Pericardium fibroblast (primary cell): ENCODE measurements around the gene C1QL3. TPM values are rescaled to one million over a fixed set of nuclear protein-coding genes. Genes with fewer than 3 reads are reported as not detected.

Experiments used
- total RNA-seq: library from RNA; depleted of rRNA; stranded (reverse); fragments of >200 nt; gene quantifications from 2 replicates; pipeline ENCODE4 v1.2.3, GENCODE V29; 2015

Gene C1QL3
- not detected in 2 replicates for total RNA-seq

GRCh38 chr10:16521311-16522016 is at the start of gene C1QL3:
TSS of gene C1QL3 (minus strand) at chr10:16521879. CDS start at chr10:16521065, 814 bp downstream.

Other genes starting within 250 kb of the C1QL3 start
- 3.6 and 14.2 TPM in 2 replicates for gene PTER, start 84.9 kb downstream of the C1QL3 start, total RNA-seq